H1 (cell line): ENCODE data around the gene OLAH. TPM values are rescaled to one million over a fixed set of nuclear protein-coding genes. Genes with fewer than 3 reads are reported as not detected.

Experiments
- CBX5 ChIP-seq: fragments of 300-800, 300-1000 bp; sonication (generic); IDR thresholded peaks from 2 replicates; pipeline ENCODE4 v1.7.1; 2016; ENCODE audit warnings: antibody characterized with exemption, low read length, low read depth
- MAFK ChIP-seq: IDR thresholded peaks from 2 replicates; pipeline ENCODE4 v1.6.1; 2012; ENCODE audit warnings: low read depth, mild to moderate bottlenecking, improper control_type of control experiment, low read length
- SUZ12 ChIP-seq: fragments of 200-600 bp; sonication (generic); IDR thresholded peaks from 2 replicates; pipeline ENCODE4 v1.6.1; 2012; ENCODE audit warnings: mild to moderate bottlenecking, inconsistent platforms, low read length, moderate library complexity, mixed read lengths
- polyA plus RNA-seq, 7 experiments: library from polyadenylated mRNA; depleted of rRNA in 3 of 7; stranded (reverse) in 5 of 7; unstranded in 2 of 7; fragments of >200 nt in 5 of 7; fragments of 200-250 nt in 2 of 7; gene quantifications; 1 replicate in 5 of 7; 2 replicates in 1 of 7; 4 replicates in 1 of 7; pipeline versions ENCODE4 v1.2.1 to v1.2.3, GENCODE V29; 2011 to 2013; ENCODE audit warnings: missing spikeins in 2 of 7, mixed read lengths in 2 of 7
- total RNA-seq: library from RNA; stranded (reverse); fragmentation: NEBNext Ultra II Directional; extraction: Animal tissue kit (Norgen Biotek cat#: 25700); gene quantifications from 2 replicates; pipeline ENCODE4 v1.2.1, GENCODE V29; 2021
- TF ChIP-seq, protein P1 (sequence below): fragments of 300-600 bp; sonication (generic); IDR thresholded peaks from 2 replicates; pipeline ENCODE4 v1.7.1; 2012; ENCODE audit warnings: low read length, moderate library complexity, mild to moderate bottlenecking, inconsistent platforms; ENCODE audit not compliant: insufficient replicate concordance
- TF ChIP-seq, protein P2 (sequence below): IDR thresholded peaks from 2 replicates; pipeline ENCODE4 v1.6.1; 2012; ENCODE audit warnings: low read length, inconsistent platforms

Gene OLAH
- total and polyA plus RNA-seq, 2 of the 8 experiments (the other 6 are each of a cell fraction or from before 2014, with no cell fraction given) = not detected

DNA sequence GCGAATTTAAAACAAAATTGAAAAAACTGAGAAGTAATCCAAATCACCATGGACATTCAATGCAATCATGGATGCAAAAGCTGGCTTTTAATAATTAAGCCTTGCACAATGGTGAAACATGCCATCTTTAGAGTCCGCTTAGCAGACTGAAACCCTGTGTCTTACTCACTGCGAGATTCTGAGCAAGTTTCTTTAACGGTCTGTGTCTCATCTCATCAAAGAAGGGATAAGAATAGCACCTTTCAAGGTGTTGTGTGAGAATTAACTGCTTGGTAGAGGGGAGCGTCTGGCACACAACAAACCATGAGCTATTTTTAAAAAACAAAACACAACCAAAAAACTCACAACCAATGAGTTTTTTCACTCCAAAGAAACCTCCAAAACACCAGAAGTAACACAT, 23.4 kb downstream of the OLAH start (continued):
- TF ChIP-seq, protein P1, sequence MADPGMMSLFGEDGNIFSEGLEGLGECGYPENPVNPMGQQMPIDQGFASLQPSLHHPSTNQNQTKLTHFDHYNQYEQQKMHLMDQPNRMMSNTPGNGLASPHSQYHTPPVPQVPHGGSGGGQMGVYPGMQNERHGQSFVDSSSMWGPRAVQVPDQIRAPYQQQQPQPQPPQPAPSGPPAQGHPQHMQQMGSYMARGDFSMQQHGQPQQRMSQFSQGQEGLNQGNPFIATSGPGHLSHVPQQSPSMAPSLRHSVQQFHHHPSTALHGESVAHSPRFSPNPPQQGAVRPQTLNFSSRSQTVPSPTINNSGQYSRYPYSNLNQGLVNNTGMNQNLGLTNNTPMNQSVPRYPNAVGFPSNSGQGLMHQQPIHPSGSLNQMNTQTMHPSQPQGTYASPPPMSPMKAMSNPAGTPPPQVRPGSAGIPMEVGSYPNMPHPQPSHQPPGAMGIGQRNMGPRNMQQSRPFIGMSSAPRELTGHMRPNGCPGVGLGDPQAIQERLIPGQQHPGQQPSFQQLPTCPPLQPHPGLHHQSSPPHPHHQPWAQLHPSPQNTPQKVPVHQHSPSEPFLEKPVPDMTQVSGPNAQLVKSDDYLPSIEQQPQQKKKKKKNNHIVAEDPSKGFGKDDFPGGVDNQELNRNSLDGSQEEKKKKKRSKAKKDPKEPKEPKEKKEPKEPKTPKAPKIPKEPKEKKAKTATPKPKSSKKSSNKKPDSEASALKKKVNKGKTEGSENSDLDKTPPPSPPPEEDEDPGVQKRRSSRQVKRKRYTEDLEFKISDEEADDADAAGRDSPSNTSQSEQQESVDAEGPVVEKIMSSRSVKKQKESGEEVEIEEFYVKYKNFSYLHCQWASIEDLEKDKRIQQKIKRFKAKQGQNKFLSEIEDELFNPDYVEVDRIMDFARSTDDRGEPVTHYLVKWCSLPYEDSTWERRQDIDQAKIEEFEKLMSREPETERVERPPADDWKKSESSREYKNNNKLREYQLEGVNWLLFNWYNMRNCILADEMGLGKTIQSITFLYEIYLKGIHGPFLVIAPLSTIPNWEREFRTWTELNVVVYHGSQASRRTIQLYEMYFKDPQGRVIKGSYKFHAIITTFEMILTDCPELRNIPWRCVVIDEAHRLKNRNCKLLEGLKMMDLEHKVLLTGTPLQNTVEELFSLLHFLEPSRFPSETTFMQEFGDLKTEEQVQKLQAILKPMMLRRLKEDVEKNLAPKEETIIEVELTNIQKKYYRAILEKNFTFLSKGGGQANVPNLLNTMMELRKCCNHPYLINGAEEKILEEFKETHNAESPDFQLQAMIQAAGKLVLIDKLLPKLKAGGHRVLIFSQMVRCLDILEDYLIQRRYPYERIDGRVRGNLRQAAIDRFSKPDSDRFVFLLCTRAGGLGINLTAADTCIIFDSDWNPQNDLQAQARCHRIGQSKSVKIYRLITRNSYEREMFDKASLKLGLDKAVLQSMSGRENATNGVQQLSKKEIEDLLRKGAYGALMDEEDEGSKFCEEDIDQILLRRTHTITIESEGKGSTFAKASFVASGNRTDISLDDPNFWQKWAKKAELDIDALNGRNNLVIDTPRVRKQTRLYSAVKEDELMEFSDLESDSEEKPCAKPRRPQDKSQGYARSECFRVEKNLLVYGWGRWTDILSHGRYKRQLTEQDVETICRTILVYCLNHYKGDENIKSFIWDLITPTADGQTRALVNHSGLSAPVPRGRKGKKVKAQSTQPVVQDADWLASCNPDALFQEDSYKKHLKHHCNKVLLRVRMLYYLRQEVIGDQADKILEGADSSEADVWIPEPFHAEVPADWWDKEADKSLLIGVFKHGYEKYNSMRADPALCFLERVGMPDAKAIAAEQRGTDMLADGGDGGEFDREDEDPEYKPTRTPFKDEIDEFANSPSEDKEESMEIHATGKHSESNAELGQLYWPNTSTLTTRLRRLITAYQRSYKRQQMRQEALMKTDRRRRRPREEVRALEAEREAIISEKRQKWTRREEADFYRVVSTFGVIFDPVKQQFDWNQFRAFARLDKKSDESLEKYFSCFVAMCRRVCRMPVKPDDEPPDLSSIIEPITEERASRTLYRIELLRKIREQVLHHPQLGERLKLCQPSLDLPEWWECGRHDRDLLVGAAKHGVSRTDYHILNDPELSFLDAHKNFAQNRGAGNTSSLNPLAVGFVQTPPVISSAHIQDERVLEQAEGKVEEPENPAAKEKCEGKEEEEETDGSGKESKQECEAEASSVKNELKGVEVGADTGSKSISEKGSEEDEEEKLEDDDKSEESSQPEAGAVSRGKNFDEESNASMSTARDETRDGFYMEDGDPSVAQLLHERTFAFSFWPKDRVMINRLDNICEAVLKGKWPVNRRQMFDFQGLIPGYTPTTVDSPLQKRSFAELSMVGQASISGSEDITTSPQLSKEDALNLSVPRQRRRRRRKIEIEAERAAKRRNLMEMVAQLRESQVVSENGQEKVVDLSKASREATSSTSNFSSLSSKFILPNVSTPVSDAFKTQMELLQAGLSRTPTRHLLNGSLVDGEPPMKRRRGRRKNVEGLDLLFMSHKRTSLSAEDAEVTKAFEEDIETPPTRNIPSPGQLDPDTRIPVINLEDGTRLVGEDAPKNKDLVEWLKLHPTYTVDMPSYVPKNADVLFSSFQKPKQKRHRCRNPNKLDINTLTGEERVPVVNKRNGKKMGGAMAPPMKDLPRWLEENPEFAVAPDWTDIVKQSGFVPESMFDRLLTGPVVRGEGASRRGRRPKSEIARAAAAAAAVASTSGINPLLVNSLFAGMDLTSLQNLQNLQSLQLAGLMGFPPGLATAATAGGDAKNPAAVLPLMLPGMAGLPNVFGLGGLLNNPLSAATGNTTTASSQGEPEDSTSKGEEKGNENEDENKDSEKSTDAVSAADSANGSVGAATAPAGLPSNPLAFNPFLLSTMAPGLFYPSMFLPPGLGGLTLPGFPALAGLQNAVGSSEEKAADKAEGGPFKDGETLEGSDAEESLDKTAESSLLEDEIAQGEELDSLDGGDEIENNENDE = no peak
- TF ChIP-seq CBX5 = no peak
- TF ChIP-seq, protein P2, sequence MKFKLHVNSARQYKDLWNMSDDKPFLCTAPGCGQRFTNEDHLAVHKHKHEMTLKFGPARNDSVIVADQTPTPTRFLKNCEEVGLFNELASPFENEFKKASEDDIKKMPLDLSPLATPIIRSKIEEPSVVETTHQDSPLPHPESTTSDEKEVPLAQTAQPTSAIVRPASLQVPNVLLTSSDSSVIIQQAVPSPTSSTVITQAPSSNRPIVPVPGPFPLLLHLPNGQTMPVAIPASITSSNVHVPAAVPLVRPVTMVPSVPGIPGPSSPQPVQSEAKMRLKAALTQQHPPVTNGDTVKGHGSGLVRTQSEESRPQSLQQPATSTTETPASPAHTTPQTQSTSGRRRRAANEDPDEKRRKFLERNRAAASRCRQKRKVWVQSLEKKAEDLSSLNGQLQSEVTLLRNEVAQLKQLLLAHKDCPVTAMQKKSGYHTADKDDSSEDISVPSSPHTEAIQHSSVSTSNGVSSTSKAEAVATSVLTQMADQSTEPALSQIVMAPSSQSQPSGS = no peak
- TF ChIP-seq SUZ12 = no peak
- TF ChIP-seq MAFK = no peak
